Prostate gland (tissue), 2 donors: ENCODE measurements around the gene SNX10. TPM values are rescaled to one million over a fixed set of nuclear protein-coding genes. Genes with fewer than 3 reads are reported as not detected.

Experiments
- DNase-seq: peaks from one replicate; pipeline ENCODE4 v3.0.0-alpha.2; 2019; ENCODE audit warnings: low spot score
- H3K27ac ChIP-seq, 2 donors: fragments of 200-600 bp; sonication (generic); 2 replicates each; pipeline ENCODE4 v1.5.1; 2017 to 2019
- H3K27me3 ChIP-seq: fragments of 200-600 bp; sonication (generic); replicated peaks from 2 replicates; pipeline ENCODE4 v1.5.1; 2019; ENCODE audit not compliant: insufficient read depth
- H3K36me3 ChIP-seq, 2 donors: fragments of 200-600 bp; sonication (generic); 1 replicate in 1 of 2; 2 replicates in 1 of 2; pipeline versions ENCODE4 v1.5.1 to v1.8.1; 2017 to 2019
- H3K4me1 ChIP-seq: fragments of 200-600 bp; sonication (generic); replicated peaks from 2 replicates; pipeline ENCODE4 v1.5.1; 2019
- H3K4me3 ChIP-seq, 2 donors: fragments of 200-600 bp; sonication (generic); 2 replicates each; pipeline ENCODE4 v1.5.1; 2017 to 2019
- H3K9me3 ChIP-seq: fragments of 200-600 bp; sonication (generic); 2 replicates; pipeline ENCODE4 v1.5.1; 2017
- POLR2A ChIP-seq: fragments of 450-650 bp; IDR thresholded peaks from one replicate; pipeline ENCODE4 v1.6.1; 2016; ENCODE audit warnings: antibody characterized with exemption, mild to moderate bottlenecking
- POLR2AphosphoS5 ChIP-seq: sonication (generic); formaldehyde crosslinking; IDR thresholded peaks from one replicate; pipeline ENCODE4 v1.6.1; 2017; ENCODE audit warnings: antibody characterized with exemption
- WGBS: methylation state at CpG from one replicate; pipeline ENCODE4 v1.1.5; 2018; 5-methylcytosine and 5-hydroxymethylcytosine counted together
- intact Hi-C: fragments of 100-400 bp; cut with DNase I; formaldehyde crosslinking; loops from one replicate; pipeline ENCODE4 v1.14.2; 2022
- total RNA-seq, 2 donors: library from RNA; depleted of rRNA; stranded (reverse); fragments of >200 nt; gene quantifications; one replicate each; pipeline ENCODE4 v1.1.0, GENCODE V29; 2016
- TF ChIP-seq, protein P1 (sequence below), 4 experiments: fragments of 200-600 bp in 2 of 4; fragments of 450-650 bp in 2 of 4; sonication (generic) in 2 of 4; IDR thresholded peaks; 1 replicate in 3 of 4; 2 replicates in 1 of 4; pipeline ENCODE4 v1.5.1; 2016 to 2019; ENCODE audit warnings: antibody characterized with exemption in 4 of 4, mild to moderate bottlenecking in 2 of 4, moderate library complexity in 2 of 4

Gene SNX10
- total RNA-seq, 2 donors from 2014 or later, result 4.7 to 6.8 TPM

GRCh38 chr7:26343320-26343832 is 51.7 kb downstream of the SNX10 start:
- H3K9me3 ChIP-seq, result no peaks in the 10 kb centered on the region
- H3K27ac ChIP-seq, result no peak overlapping the region
- H3K4me1 ChIP-seq, result no peaks in the 10 kb centered on the region
- intact Hi-C loops, result no loop called here
- no peak for DNase-seq
- no peaks in the 10 kb centered on the region for H3K36me3 ChIP-seq
- no peaks in the 10 kb centered on the region for H3K27me3 ChIP-seq
- no peak overlapping the region for H3K4me3 ChIP-seq
- TF ChIP-seq POLR2AphosphoS5 (no peak), POLR2A (no peak)
- TF ChIP-seq, protein P1, sequence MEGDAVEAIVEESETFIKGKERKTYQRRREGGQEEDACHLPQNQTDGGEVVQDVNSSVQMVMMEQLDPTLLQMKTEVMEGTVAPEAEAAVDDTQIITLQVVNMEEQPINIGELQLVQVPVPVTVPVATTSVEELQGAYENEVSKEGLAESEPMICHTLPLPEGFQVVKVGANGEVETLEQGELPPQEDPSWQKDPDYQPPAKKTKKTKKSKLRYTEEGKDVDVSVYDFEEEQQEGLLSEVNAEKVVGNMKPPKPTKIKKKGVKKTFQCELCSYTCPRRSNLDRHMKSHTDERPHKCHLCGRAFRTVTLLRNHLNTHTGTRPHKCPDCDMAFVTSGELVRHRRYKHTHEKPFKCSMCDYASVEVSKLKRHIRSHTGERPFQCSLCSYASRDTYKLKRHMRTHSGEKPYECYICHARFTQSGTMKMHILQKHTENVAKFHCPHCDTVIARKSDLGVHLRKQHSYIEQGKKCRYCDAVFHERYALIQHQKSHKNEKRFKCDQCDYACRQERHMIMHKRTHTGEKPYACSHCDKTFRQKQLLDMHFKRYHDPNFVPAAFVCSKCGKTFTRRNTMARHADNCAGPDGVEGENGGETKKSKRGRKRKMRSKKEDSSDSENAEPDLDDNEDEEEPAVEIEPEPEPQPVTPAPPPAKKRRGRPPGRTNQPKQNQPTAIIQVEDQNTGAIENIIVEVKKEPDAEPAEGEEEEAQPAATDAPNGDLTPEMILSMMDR (IDR thresholded peaks at IDR 0.05), result no peak
- 92% methylated on average over 10 of the region's 10 CpGs for WGBS

DNA sequence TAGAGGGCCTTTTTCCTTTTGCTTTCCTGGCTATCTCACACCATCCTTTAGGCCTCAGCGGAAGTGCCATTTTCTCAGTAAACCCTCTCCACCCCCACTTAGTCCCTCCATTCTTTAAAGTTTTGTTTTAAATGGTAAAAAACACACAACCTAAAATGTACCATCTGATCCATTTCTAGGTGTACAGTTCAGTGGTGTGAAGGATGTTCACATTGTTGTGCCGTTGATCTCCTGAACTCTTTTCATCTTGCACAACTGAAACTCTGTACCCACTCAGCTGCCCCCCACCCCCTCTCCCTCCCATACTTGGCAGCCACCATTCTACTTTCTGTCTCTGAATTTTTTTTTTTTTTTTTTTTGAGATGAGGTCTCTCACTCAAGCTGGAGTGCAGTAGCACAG is 52.2 kb downstream of the SNX10 start:
- Histone ChIP-seq H3K36me3 (no peaks in the 10 kb centered on the region), H3K4me3 (no peak overlapping the region), H3K9me3 (no peaks in the 10 kb centered on the region), H3K4me1 (no peaks in the 10 kb centered on the region), H3K27ac (no peak overlapping the region), H3K27me3 (no peaks in the 10 kb centered on the region)
- no peak for DNase-seq
- TF ChIP-seq POLR2AphosphoS5 (no peak), POLR2A (no peak)
- TF ChIP-seq, protein P1 (IDR thresholded peaks at IDR 0.05), result no peak
- intact Hi-C loops, result no loop called here
- 100% methylated on average over 2 of the region's 2 CpGs for WGBS

DNA sequence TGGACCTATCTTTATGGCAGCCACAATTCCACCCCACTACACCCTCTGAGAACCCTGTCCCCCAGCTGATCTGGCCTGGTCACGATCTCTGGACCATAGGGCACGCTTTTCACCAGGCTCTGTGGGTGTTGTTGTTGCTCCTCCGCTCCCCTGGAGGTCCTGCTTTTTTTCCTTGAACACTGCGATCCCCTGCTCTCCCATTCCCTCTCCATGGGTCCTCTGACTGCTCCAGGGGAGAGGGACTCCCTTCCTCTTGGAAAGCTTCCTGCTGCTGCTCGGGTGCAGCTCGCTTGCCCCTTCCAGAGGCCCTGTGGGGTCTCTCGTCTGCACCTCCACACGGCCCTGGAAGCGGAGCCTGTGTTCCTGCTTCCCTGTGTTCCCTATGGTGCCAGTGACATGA is 53.5 kb downstream of the SNX10 start:
- DNase-seq, result no peak
- intact Hi-C loops, result no loop called here
- no peaks in the 10 kb centered on the region for H3K36me3 ChIP-seq
- 90% methylated on average over 8 of the region's 9 CpGs for WGBS
- TF ChIP-seq POLR2A (no peak), POLR2AphosphoS5 (no peak)
- TF ChIP-seq, protein P1 (IDR thresholded peaks at IDR 0.05), result no peak
- no peak overlapping the region for H3K4me3 ChIP-seq
- H3K9me3 ChIP-seq, result no peaks in the 10 kb centered on the region
- no peaks in the 10 kb centered on the region for H3K4me1 ChIP-seq
- H3K27ac ChIP-seq, result no peak overlapping the region
- no peaks in the 10 kb centered on the region for H3K27me3 ChIP-seq

- Histone ChIP-seq H3K4me3 (no peak overlapping the region), H3K9me3 (no peaks in the 10 kb centered on the region), H3K27me3 (no peaks in the 10 kb centered on the region), H3K4me1 (no peaks in the 10 kb centered on the region), H3K36me3 (no peaks in the 10 kb centered on the region), H3K27ac (no peak overlapping the region)
- DNase-seq, result no peak
- TF ChIP-seq, protein P1 (IDR thresholded peaks at IDR 0.05), result no peak
- TF ChIP-seq POLR2AphosphoS5 (no peak), POLR2A (no peak)
- 92% methylated on average over 9 of the region's 9 CpGs for WGBS
- intact Hi-C loops, result no loop called here
These were observed 54.2 kb downstream of the SNX10 start for GRCh38 chr7:26345837-26346236.

GRCh38 chr7:26346611-26347203 is 55.0 kb downstream of the SNX10 start:
- intact Hi-C loops, result no loop called here
- Histone ChIP-seq H3K4me3 (no peak overlapping the region), H3K27ac (peak overlapping the region; percentile 26 to 43), H3K9me3 (no peaks in the 10 kb centered on the region), H3K36me3 (no peaks in the 10 kb centered on the region), H3K4me1 (no peaks in the 10 kb centered on the region), H3K27me3 (no peaks in the 10 kb centered on the region)
- no peak for TF ChIP-seq POLR2A
- TF ChIP-seq, protein P1 (IDR thresholded peaks at IDR 0.05), result no peak
- TF ChIP-seq POLR2AphosphoS5, result peak; percentile 43
- peak; percentile 53 for DNase-seq
- WGBS, result 59% methylated on average over 7 of the region's 7 CpGs
